GM19467 (cell line): ENCODE results near the gene RAB34.
"Not testable (repeated sequence)": the region's sequence is repeated elsewhere in the genome, so short reads cannot be mapped to it uniquely, and the experiment has no call there.

ENCODE experiments used
- ATAC-seq: cut with Tn5 transposase; IDR thresholded peaks from one replicate; pipeline ENCODE4 v1.9.1; 2021; ENCODE audit warnings: mild to moderate bottlenecking, moderate library complexity; ENCODE audit not compliant: unreplicated experiment

Gene RAB34

GRCh38 chr17:28746611-28747050 lies 29.0 kb upstream of the RAB34 start:
- ATAC-seq, result no peak

- ATAC-seq, result no peak
These were observed 28.2 kb upstream of the RAB34 start for GRCh38 chr17:28745786-28746411.

- ATAC-seq, result no peak
These were observed 27.5 kb upstream of the RAB34 start for GRCh38 chr17:28744972-28745785.

- peak; percentile 16 for ATAC-seq
These were observed 26.7 kb upstream of the RAB34 start for GRCh38 chr17:28744104-28744971.

GRCh38 chr17:28743243-28744103 lies 25.8 kb upstream of the RAB34 start, which contains the start of gene TRAF4:
TRAF4 (plus strand) TSS chr17:28744011; CDS start chr17:28744113, 102 bp downstream.
- ATAC-seq, result peak; percentile 52

GRCh38 chr17:28741358-28742349 lies 24.0 kb upstream of the RAB34 start:
- no peak for ATAC-seq

GRCh38 chr17:28740406-28741357 lies 23.0 kb upstream of the RAB34 start:
- ATAC-seq, result no peak

- no peak for ATAC-seq
These were observed 21.2 kb upstream of the RAB34 start for GRCh38 chr17:28738680-28739384.

GRCh38 chr17:28737770-28738679 lies 20.4 kb upstream of the RAB34 start:
- ATAC-seq, result peak; percentile 57

- ATAC-seq, result no peak
These were observed 19.6 kb upstream of the RAB34 start for GRCh38 chr17:28737316-28737715.

- not testable (repeated sequence) for ATAC-seq
These were observed 18.5 kb upstream of the RAB34 start for GRCh38 chr17:28735913-28736769.

- ATAC-seq, result no peak
These were observed 17.6 kb upstream of the RAB34 start for GRCh38 chr17:28735242-28735722.

- ATAC-seq, result no peak
These were observed 17.1 kb upstream of the RAB34 start for GRCh38 chr17:28734712-28735241.

- no peak for ATAC-seq
These were observed 15.7 kb upstream of the RAB34 start for GRCh38 chr17:28733346-28733745.

- ATAC-seq, result no peak
These were observed 12.3 kb upstream of the RAB34 start for GRCh38 chr17:28729950-28730330.
